AG09319 (cell line): ENCODE data around the gene ADAMTS8.

Source experiments
- DNase-seq: peaks from one replicate; pipeline ENCODE4 v3.0.0-alpha.2; 2010; ENCODE audit warnings: low read depth; ENCODE audit errors: extremely low read depth
- CTCF ChIP-seq: IDR thresholded peaks from 2 replicates; pipeline ENCODE4 v1.5.1; 2011; ENCODE audit warnings: low read depth, mild to moderate bottlenecking, inconsistent platforms, low read length, moderate library complexity

The ADAMTS8 gene

GRCh38 chr11:130402570-130402969 is 25.8 kb downstream of the ADAMTS8 start:
- TF ChIP-seq CTCF, result no peak
- DNase-seq, result no peak

GRCh38 chr11:130400781-130401483 is 27.5 kb downstream of the ADAMTS8 start:
- DNase-seq, result peak; percentile 56
- TF ChIP-seq CTCF, result no peak

GRCh38 chr11:130399196-130399595 is 29.2 kb downstream of the ADAMTS8 start:
- TF ChIP-seq CTCF, result no peak
- DNase-seq, result no peak

GRCh38 chr11:130397780-130398179 is 30.6 kb downstream of the ADAMTS8 start:
- TF ChIP-seq CTCF, result no peak
- DNase-seq, result no peak

- TF ChIP-seq CTCF, result no peak
- DNase-seq, result no peak
Observed at GRCh38 chr11:130396965-130397364, 31.4 kb downstream of the ADAMTS8 start.

GRCh38 chr11:130394615-130395014 is 33.8 kb downstream of the ADAMTS8 start:
- no peak for TF ChIP-seq CTCF
- DNase-seq, result no peak

- no peak for DNase-seq
- no peak for TF ChIP-seq CTCF
Observed at GRCh38 chr11:130391711-130392110, 36.7 kb downstream of the ADAMTS8 start.
